ENCODE results near the gene GRIN1. TPM values are rescaled to one million over a fixed set of nuclear protein-coding genes. Genes with fewer than 3 reads are reported as not detected.

Gene GRIN1
- total and polyA plus RNA-seq, 10 of the 15 experiments (the other 5 are each of a cell fraction or from before 2014, with no cell fraction given), result 0.05 to 0.10 (median 0.06) TPM; not detected in 6

GRCh38 chr9:137110147-137110910, 28.6 kb upstream of the GRIN1 start (continued):
- TF ChIP-seq RELB (IDR thresholded peaks at IDR 0.05; ENCODE audit: low read depth), result no peak
- no peak for TF ChIP-seq NFYB (IDR thresholded peaks at IDR 0.05; ENCODE audit: insufficient read depth, low read depth, low read length)
- no peak for TF ChIP-seq MLLT1 (IDR thresholded peaks at IDR 0.05)

- POLR2A ChIA-PET, result no interaction called here
- Histone ChIP-seq H3K9ac (ENCODE audit: control insufficient read depth, insufficient read depth, low read length) (no peak overlapping the region), H3K27ac (ENCODE audit: control insufficient read depth, insufficient read depth) (no peak overlapping the region), H3K36me3 (ENCODE audit: control insufficient read depth in 2 of 2, insufficient read depth in 2 of 2, low read length in 1 of 2) (peaks cover 7 to 43% of the 10 kb centered on the region in 2 experiments), H2AFZ (ENCODE audit: control insufficient read depth, low read depth, low read length) (no peak overlapping the region), H3K9me3 (replicated peaks; ENCODE audit: control insufficient read depth, insufficient read depth, low read length) (no peaks in the 10 kb centered on the region), H3K4me1 (ENCODE audit: control insufficient read depth, insufficient read depth, low read length) (peaks cover 3% of the 10 kb centered on the region; the same call in 1 of the 2 replicates), H3K4me3 (no peak overlapping the region), H4K20me1 (ENCODE audit: control insufficient read depth, insufficient read depth) (no peaks in the 10 kb centered on the region), H3K4me2 (ENCODE audit: control insufficient read depth, insufficient read depth) (no peak overlapping the region), H3K27me3 (replicated peaks in 1 of 2; ENCODE audit: control insufficient read depth in 2 of 2, insufficient read depth in 2 of 2, low read length in 1 of 2) (no peaks in the 10 kb centered on the region), H3K79me2 (ENCODE audit: control insufficient read depth, insufficient read depth, low read length) (peaks cover 2% of the 10 kb centered on the region)
- SMC1A ChIA-PET (ENCODE audit: uncharacterized antibody, unreplicated experiment), result no interaction called here
- BruUV-seq (replicated peaks), result no TSS peak
- in situ Hi-C loops (cut with MboI), result no loop called here
- ATAC-seq, result no peak
- DNase-seq (ENCODE audit: low read depth, low spot score), result no peak
- 84% methylated on average over 26 of the region's 28 CpGs for WGBS (ENCODE audit: insufficient coverage, insufficient replicate concordance, low lambda C conversion rate, missing lambda C conversion rate)
- no peak for FAIRE-seq
- CTCF ChIA-PET, result no interaction called here
- intact Hi-C loops (cut with micrococcal nuclease; ENCODE audit: unreplicated experiment), result no loop called here
- RAD21 ChIA-PET (ENCODE audit: unreplicated experiment), result no interaction called here
- no peak for TF ChIP-seq IKZF2 (IDR thresholded peaks at IDR 0.05)
- TF ChIP-seq SREBF1 (IDR thresholded peaks at IDR 0.05; ENCODE audit: low read length), result no peak
- no peak for TF ChIP-seq SREBF2 (IDR thresholded peaks at IDR 0.05; ENCODE audit: low read length)
- no peak for TF ChIP-seq RFX5 (IDR thresholded peaks at IDR 0.05; ENCODE audit: low read depth, low read length)
- no peak for TF ChIP-seq PKNOX1 (IDR thresholded peaks at IDR 0.05)
- no peak for TF ChIP-seq CREM (IDR thresholded peaks at IDR 0.05; ENCODE audit: low read depth)
- TF ChIP-seq CHD2 (IDR thresholded peaks at IDR 0.05; ENCODE audit: borderline replicate concordance, low read depth, low read length), result no peak
- TF ChIP-seq BCL11A (IDR thresholded peaks at IDR 0.05; ENCODE audit: low read depth, low read length), result no peak
- no peak for TF ChIP-seq HSF1 (IDR thresholded peaks at IDR 0.05; ENCODE audit: low read depth, low read length)
- TF ChIP-seq NR2F1 (conservative IDR thresholded peaks at IDR 0.05), result no peak
These were observed 27.8 kb upstream of the GRIN1 start for GRCh38 chr9:137110911-137111787.
